GM23338 (cell line): ENCODE data around the gene RPS2. TPM values are rescaled to one million over a fixed set of nuclear protein-coding genes. Genes with fewer than 3 reads are reported as not detected.

ENCODE experiments used
- ATAC-seq: fragments of 200-7000 bp; cut with Tn5 transposase; 3 replicates; pipeline ENCODE4 v1.9.1; 2020
- DNase-seq: peaks from one replicate; pipeline ENCODE4 v3.0.0-alpha.2; 2015; ENCODE audit warnings: low spot score
- H2AFZ ChIP-seq: fragments of 200-600 bp; sonication (generic); 2 replicates; pipeline ENCODE4 v1.8.0; 2016; ENCODE audit warnings: antibody characterized with exemption, mild to moderate bottlenecking, moderate library complexity
- H3F3A ChIP-seq: fragments of 200-600 bp; sonication (generic); replicated peaks from 2 replicates; pipeline ENCODE4 v1.8.0; 2017; ENCODE audit warnings: antibody characterized with exemption, mixed run types, low read depth
- H3K27ac ChIP-seq: fragments of 200-600 bp; sonication (generic); 2 replicates; pipeline ENCODE4 v1.6.1; 2016; ENCODE audit warnings: low read depth
- H3K27me3 ChIP-seq: fragments of 200-600 bp; sonication (generic); 2 replicates; pipeline ENCODE4 v1.8.0; 2016; ENCODE audit warnings: mild to moderate bottlenecking, mixed run types, moderate library complexity; ENCODE audit not compliant: insufficient read depth
- H3K36me3 ChIP-seq: fragments of 200-600 bp; sonication (generic); 2 replicates; pipeline ENCODE4 v1.8.0; 2016; ENCODE audit warnings: mild to moderate bottlenecking; ENCODE audit not compliant: insufficient read depth
- H3K4me1 ChIP-seq: fragments of 200-600 bp; sonication (generic); 2 replicates; pipeline ENCODE4 v1.8.0; 2016; ENCODE audit warnings: mild to moderate bottlenecking, moderate library complexity; ENCODE audit not compliant: insufficient read depth
- H3K4me2 ChIP-seq: fragments of 200-600 bp; sonication (generic); 2 replicates; pipeline ENCODE4 v1.7.1; 2017; ENCODE audit warnings: mixed run types
- H3K4me3 ChIP-seq: fragments of 200-600 bp; sonication (generic); 2 replicates; pipeline ENCODE4 v1.6.1; 2016; ENCODE audit warnings: mixed run types
- H3K79me2 ChIP-seq: fragments of 200-600 bp; sonication (generic); replicated peaks from 2 replicates; pipeline ENCODE4 v1.8.0; 2017; ENCODE audit warnings: mild to moderate bottlenecking; ENCODE audit not compliant: insufficient read depth
- H3K9me2 ChIP-seq: fragments of 200-600 bp; sonication (generic); 2 replicates; pipeline ENCODE4 v1.8.0; 2017; ENCODE audit not compliant: insufficient read depth
- H4K20me1 ChIP-seq: fragments of 200-600 bp; sonication (generic); replicated peaks from 2 replicates; pipeline ENCODE4 v1.8.0; 2017; ENCODE audit warnings: mild to moderate bottlenecking; ENCODE audit not compliant: insufficient read depth
- H3K27ac Mint-ChIP-seq: 2 replicates; pipeline ENCODE4 v1.8.0; 2020; ENCODE audit warnings: inconsistent platforms, mild to moderate bottlenecking, moderate library complexity, mixed read lengths
- H3K27me3 Mint-ChIP-seq: 3 replicates; pipeline ENCODE4 v1.8.0; 2022; ENCODE audit warnings: low read depth, mild to moderate bottlenecking, moderate library complexity, mixed read lengths, inconsistent platforms; ENCODE audit not compliant: insufficient read depth, poor library complexity
- H3K36me3 Mint-ChIP-seq: 3 replicates; pipeline ENCODE4 v1.8.0; 2021; ENCODE audit warnings: low read depth, mild to moderate bottlenecking, inconsistent platforms, moderate library complexity, mixed read lengths
- H3K4me1 Mint-ChIP-seq: 3 replicates; pipeline ENCODE4 v1.8.0; 2020; ENCODE audit warnings: mild to moderate bottlenecking, inconsistent platforms, mixed read lengths
- H3K4me3 Mint-ChIP-seq: 3 replicates; pipeline ENCODE4 v1.8.0; 2021; ENCODE audit warnings: moderate library complexity, mild to moderate bottlenecking, inconsistent platforms, mixed read lengths
- H3K9me3 Mint-ChIP-seq: 3 replicates; pipeline ENCODE4 v1.8.0; 2020; ENCODE audit warnings: moderate library complexity, mild to moderate bottlenecking, inconsistent platforms, mixed read lengths
- CREB1 ChIP-seq: fragments of 250-450 bp; sonication (Bioruptor Pico); IDR thresholded peaks from 2 replicates; pipeline ENCODE4 v1.5.0; 2020; ENCODE audit warnings: low read depth, mild to moderate bottlenecking, moderate library complexity
- CTCF ChIP-seq, 2 experiments: fragments of 200-600 bp in 1 of 2; sonication (generic) in 1 of 2; conservative IDR thresholded peaks; 2 replicates each; pipeline versions ENCODE4 v1.5.1 to v1.6.1; 2016 to 2017; ENCODE audit warnings: antibody characterized with exemption in 2 of 2, low read depth in 2 of 2, mild to moderate bottlenecking in 2 of 2, moderate library complexity in 1 of 2
- ETS1 ChIP-seq: IDR thresholded peaks from 2 replicates; pipeline ENCODE4 v1.6.1; 2016; ENCODE audit warnings: antibody characterized with exemption
- EZH2 ChIP-seq: fragments of 200-600 bp; sonication (generic); IDR thresholded peaks from one replicate; pipeline ENCODE4 v1.8.0; 2017; ENCODE audit warnings: antibody characterized with exemption, mild to moderate bottlenecking, low read depth; ENCODE audit not compliant: unreplicated experiment
- EZH2phosphoT487 ChIP-seq: fragments of 200-600 bp; sonication (generic); IDR thresholded peaks from one replicate; pipeline ENCODE4 v1.8.1; 2018; ENCODE audit warnings: antibody characterized with exemption; ENCODE audit not compliant: unreplicated experiment
- JUNB ChIP-seq: IDR thresholded peaks from one replicate; pipeline ENCODE4 v1.6.1; 2016; ENCODE audit warnings: antibody characterized with exemption; ENCODE audit not compliant: unreplicated experiment
- NANOG ChIP-seq: IDR thresholded peaks from 2 replicates; pipeline ENCODE4 v1.6.1; 2016; ENCODE audit warnings: antibody characterized with exemption, borderline replicate concordance
- POLR2AphosphoS5 ChIP-seq: IDR thresholded peaks from 2 replicates; pipeline ENCODE4 v1.6.1; 2016; ENCODE audit warnings: antibody characterized with exemption, low read depth
- REST ChIP-seq: IDR thresholded peaks from one replicate; pipeline ENCODE4 v1.6.1; 2018; ENCODE audit warnings: antibody characterized with exemption; ENCODE audit not compliant: unreplicated experiment
- STAT1 ChIP-seq: IDR thresholded peaks from one replicate; pipeline ENCODE4 v1.6.1; 2016; ENCODE audit warnings: antibody characterized with exemption; ENCODE audit not compliant: unreplicated experiment
- ZNF114 ChIP-seq: fragments of 250-450 bp; sonication (Bioruptor Pico); IDR thresholded peaks from 2 replicates; pipeline ENCODE4 v1.5.0; 2020; ENCODE audit warnings: mild to moderate bottlenecking, moderate library complexity
- ZNF331 ChIP-seq: fragments of 250-450 bp; sonication (Bioruptor Pico); IDR thresholded peaks from 2 replicates; pipeline ENCODE4 v1.5.0; 2020; ENCODE audit warnings: low read depth, mild to moderate bottlenecking, moderate library complexity
- ZNF462 ChIP-seq: fragments of 250-450 bp; sonication (Bioruptor Pico); IDR thresholded peaks from 2 replicates; pipeline ENCODE4 v1.5.0; 2020; ENCODE audit warnings: mild to moderate bottlenecking, moderate library complexity
- polyA plus RNA-seq: library from polyadenylated mRNA; unstranded; fragments of >200 nt; fragmentation: Nextera tagmentation; extraction: Ambion mirVana; gene quantifications from 2 replicates; pipeline ENCODE4 v1.2.1, GENCODE V29; 2016
- total RNA-seq: library from RNA; depleted of rRNA; stranded (reverse); fragments of >200 nt; shearing (Covaris generic); gene quantifications from 2 replicates; pipeline ENCODE4 v1.2.3, GENCODE V29; 2014

Gene RPS2
- total and polyA plus RNA-seq, 2 experiments from 2014 or later: 3,786 to 3,992 TPM

- TF ChIP-seq ZNF114 (CRISPR knock-in tag): no peak
- TF ChIP-seq ETS1: no peak
- TF ChIP-seq NANOG: no peak
- no peak for TF ChIP-seq JUNB
- no peak for TF ChIP-seq EZH2phosphoT487
- TF ChIP-seq STAT1: no peak
- no peak for TF ChIP-seq ZNF331 (CRISPR knock-in tag)
- TF ChIP-seq EZH2: no peak
- no peak for TF ChIP-seq ZNF462 (CRISPR knock-in tag)
- TF ChIP-seq REST: no peak
- no peak for TF ChIP-seq CTCF (conservative IDR thresholded peaks at IDR 0.05; ENCODE audit: low read depth in 2 of 2)
- TF ChIP-seq CREB1 (CRISPR knock-in tag): no peak
- TF ChIP-seq POLR2AphosphoS5: no peak
- Histone ChIP-seq H4K20me1 (no peaks in the 10 kb centered on the region), H3K4me1 (peaks cover 7% of the 10 kb centered on the region; the same call in 1 of the 2 replicates), H3K79me2 (no peaks in the 10 kb centered on the region), H3K4me3 (no peak overlapping the region), H3K36me3 (no peaks in the 10 kb centered on the region), H3K4me2 (0 out of 2 replicates have a peak overlapping the region, but pooled peaks have one; percentile 43), H3K9me2 (no peaks in the 10 kb centered on the region), H3K27ac (no peak overlapping the region), H2AFZ (no peak overlapping the region), H3K27me3 (peaks cover 46% of the 10 kb centered on the region), H3F3A (0 out of 2 replicates have a peak, but pooled peaks cover 2% of the 10 kb centered on the region)
- Mint-ChIP-seq H3K27ac (no peak overlapping the region), H3K4me3 (no peak overlapping the region), H3K4me1 (peaks cover 5% of the 10 kb centered on the region), H3K27me3 (peaks cover 53% of the 10 kb centered on the region), H3K9me3 (no peaks in the 10 kb centered on the region), H3K36me3 (no peaks in the 10 kb centered on the region; the same call in 2 of the 3 replicates)
- ATAC-seq: no peak
- no peak for DNase-seq
Observed at GRCh38 chr16:1926271-1926670, 38.4 kb downstream of the RPS2 start.
